Measurements from ENCODE around the gene SPOP. TPM values are rescaled to one million over a fixed set of nuclear protein-coding genes. Genes with fewer than 3 reads are reported as not detected.

Gene SPOP
- total RNA-seq, 1 donor from 2014 or later = 189 TPM

- no peak for DNase-seq (ENCODE audit: low spot score in 2 of 2)
- Histone ChIP-seq H3K4me1 (no peaks in the 10 kb centered on the region), H3K36me3 (peaks cover 39 to 59% of the 10 kb centered on the region in 2 donors), H3K9me3 (no peaks in the 10 kb centered on the region), H3K27me3 (no peaks in the 10 kb centered on the region), H3K4me3 (no peak overlapping the region), H3K27ac (no peak overlapping the region)
- no peak for TF ChIP-seq CTCF (IDR thresholded peaks at IDR 0.05)
- intact Hi-C loops (cut with DNase I) = loop anchor here (10.0 kb wide), 1 partner anchor 287 kb away; no protein-coding TSS in a partner anchor
Measured at GRCh38 chr17:49722066-49722465, 44.2 kb upstream of the SPOP start.

GRCh38 chr17:49717371-49717861 is 39.5 kb upstream of the SPOP start:
- no peaks in the 10 kb centered on the region for H3K4me1 ChIP-seq
- H3K27me3 ChIP-seq = no peaks in the 10 kb centered on the region
- intact Hi-C loops (cut with DNase I) = no loop called here
- TF ChIP-seq CTCF (IDR thresholded peaks at IDR 0.05) = no peak
- H3K9me3 ChIP-seq = no peaks in the 10 kb centered on the region
- no peak overlapping the region for H3K4me3 ChIP-seq
- no peak overlapping the region for H3K27ac ChIP-seq
- H3K36me3 ChIP-seq = peaks cover 70 to 92% of the 10 kb centered on the region in 2 donors
- DNase-seq (ENCODE audit: low spot score in 2 of 2) = no peak

- no peak for TF ChIP-seq CTCF (IDR thresholded peaks at IDR 0.05)
- intact Hi-C loops (cut with DNase I) = no loop called here
- no peaks in the 10 kb centered on the region for H3K4me1 ChIP-seq
- no peaks in the 10 kb centered on the region for H3K27me3 ChIP-seq
- H3K9me3 ChIP-seq = no peaks in the 10 kb centered on the region
- DNase-seq (ENCODE audit: low spot score in 2 of 2) = no peak
- no peak overlapping the region for H3K4me3 ChIP-seq
- H3K27ac ChIP-seq = no peak overlapping the region
- peaks cover 66 to 95% of the 10 kb centered on the region in 2 donors for H3K36me3 ChIP-seq
Measured at GRCh38 chr17:49716668-49717364, 38.9 kb upstream of the SPOP start.

GRCh38 chr17:49715717-49716279 is 37.9 kb upstream of the SPOP start:
- H3K4me3 ChIP-seq = no peak overlapping the region
- TF ChIP-seq CTCF (IDR thresholded peaks at IDR 0.05) = no peak
- no peaks in the 10 kb centered on the region for H3K4me1 ChIP-seq
- intact Hi-C loops (cut with DNase I) = no loop called here
- peaks cover 62 to 93% of the 10 kb centered on the region in 2 donors for H3K36me3 ChIP-seq
- no peaks in the 10 kb centered on the region for H3K27me3 ChIP-seq
- no peak overlapping the region for H3K27ac ChIP-seq
- H3K9me3 ChIP-seq = no peaks in the 10 kb centered on the region
- DNase-seq (ENCODE audit: low spot score in 2 of 2) = no peak

- Histone ChIP-seq H3K9me3 (no peaks in the 10 kb centered on the region), H3K27me3 (no peaks in the 10 kb centered on the region), H3K4me3 (no peak overlapping the region), H3K27ac (no peak overlapping the region), H3K36me3 (peaks cover 60 to 94% of the 10 kb centered on the region in 2 donors), H3K4me1 (no peaks in the 10 kb centered on the region)
- TF ChIP-seq CTCF (IDR thresholded peaks at IDR 0.05) = no peak
- no peak for DNase-seq (ENCODE audit: low spot score in 2 of 2)
- intact Hi-C loops (cut with DNase I) = no loop called here
Measured at GRCh38 chr17:49715216-49715615, 37.3 kb upstream of the SPOP start.
